Measurements from ENCODE around the gene TMEM218.

DNA sequence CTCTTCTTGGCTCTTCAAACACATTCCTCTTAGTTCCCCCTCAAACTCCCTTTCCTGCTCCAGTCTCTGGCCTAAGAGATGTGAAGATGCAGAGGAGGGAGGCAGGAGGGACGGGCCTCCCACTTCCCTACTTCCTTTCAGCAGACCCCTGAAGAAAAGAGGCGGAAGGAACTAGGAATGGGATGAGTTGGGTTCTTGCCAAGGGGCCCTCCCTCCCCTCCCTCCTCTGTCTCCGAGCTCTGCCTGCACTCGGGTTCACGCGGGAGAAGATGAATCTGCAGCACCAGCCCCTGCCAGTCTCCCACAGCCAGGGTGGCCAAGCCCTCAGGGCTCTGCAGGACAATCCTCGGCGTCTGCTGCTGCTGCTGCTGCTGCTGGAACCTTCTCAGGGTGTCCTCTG, 28.8 kb upstream of the TMEM218 start:
- TF ChIP-seq POLR2A (IDR thresholded peaks at IDR 0.05) = no peak
- TF ChIP-seq, protein P1, sequence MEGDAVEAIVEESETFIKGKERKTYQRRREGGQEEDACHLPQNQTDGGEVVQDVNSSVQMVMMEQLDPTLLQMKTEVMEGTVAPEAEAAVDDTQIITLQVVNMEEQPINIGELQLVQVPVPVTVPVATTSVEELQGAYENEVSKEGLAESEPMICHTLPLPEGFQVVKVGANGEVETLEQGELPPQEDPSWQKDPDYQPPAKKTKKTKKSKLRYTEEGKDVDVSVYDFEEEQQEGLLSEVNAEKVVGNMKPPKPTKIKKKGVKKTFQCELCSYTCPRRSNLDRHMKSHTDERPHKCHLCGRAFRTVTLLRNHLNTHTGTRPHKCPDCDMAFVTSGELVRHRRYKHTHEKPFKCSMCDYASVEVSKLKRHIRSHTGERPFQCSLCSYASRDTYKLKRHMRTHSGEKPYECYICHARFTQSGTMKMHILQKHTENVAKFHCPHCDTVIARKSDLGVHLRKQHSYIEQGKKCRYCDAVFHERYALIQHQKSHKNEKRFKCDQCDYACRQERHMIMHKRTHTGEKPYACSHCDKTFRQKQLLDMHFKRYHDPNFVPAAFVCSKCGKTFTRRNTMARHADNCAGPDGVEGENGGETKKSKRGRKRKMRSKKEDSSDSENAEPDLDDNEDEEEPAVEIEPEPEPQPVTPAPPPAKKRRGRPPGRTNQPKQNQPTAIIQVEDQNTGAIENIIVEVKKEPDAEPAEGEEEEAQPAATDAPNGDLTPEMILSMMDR (IDR thresholded peaks at IDR 0.05) = no peak

Data from transverse colon (tissue), 3 donors.